Cardiac muscle cell (in vitro differentiated cells and primary cell): ENCODE data around the gene SLC12A9. TPM values are rescaled to one million over a fixed set of nuclear protein-coding genes. Genes with fewer than 3 reads are reported as not detected.
A peak's percentile ranks its signal among the peaks of the same experiment; 100 is the strongest.

Experiments
- DNase-seq, 2 donors: peaks; one replicate each; pipeline versions ENCODE4 v3.0.0 to v3.0.0-alpha.2; 2010 to 2017; ENCODE audit warnings: low read depth in 1 of 2, low spot score in 1 of 2
- H3K27ac ChIP-seq: fragments of 200-600 bp; sonication (generic); 2 replicates; pipeline ENCODE4 v1.5.1; 2016
- H3K27me3 ChIP-seq: fragments of 200-600 bp; sonication (generic); 2 replicates; pipeline ENCODE4 v1.6.0; 2016; ENCODE audit warnings: control low read depth
- H3K36me3 ChIP-seq: fragments of 200-600 bp; sonication (generic); 2 replicates; pipeline ENCODE4 v1.5.1; 2016; ENCODE audit warnings: control low read depth
- H3K4me1 ChIP-seq: fragments of 200-600 bp; sonication (generic); 2 replicates; pipeline ENCODE4 v1.8.1; 2017; ENCODE audit warnings: low read depth, mild to moderate bottlenecking, mixed run types
- H3K4me3 ChIP-seq: fragments of 200-600 bp; sonication (generic); 2 replicates; pipeline ENCODE4 v1.5.1; 2016; ENCODE audit warnings: mild to moderate bottlenecking
- H3K9me3 ChIP-seq: fragments of 200-600 bp; sonication (generic); 2 replicates; pipeline ENCODE4 v1.5.1; 2017; ENCODE audit warnings: low read depth, mild to moderate bottlenecking, control low read depth
- polyA plus RNA-seq: library from polyadenylated mRNA; unstranded; fragments of >200 nt; fragmentation: Nextera tagmentation; extraction: Ambion mirVana; gene quantifications from 2 replicates; pipeline ENCODE4 v1.2.1, GENCODE V29; 2016
- total RNA-seq: library from RNA; depleted of rRNA; stranded (reverse); fragments of >200 nt; gene quantifications from 2 replicates; pipeline ENCODE4 v1.2.3, GENCODE V29; 2016
- TF ChIP-seq, protein P1 (sequence below): IDR thresholded peaks from 2 replicates; pipeline ENCODE4 v1.5.1; 2012; ENCODE audit warnings: low read depth, mild to moderate bottlenecking, low read length

The SLC12A9 gene
- total and polyA plus RNA-seq, 2 experiments from 2014 or later, result 14.6 to 18.3 TPM

GRCh38 chr7:100867040-100867775 is 14.7 kb downstream of the SLC12A9 start, which contains the start of gene TRIP6:
TSS of gene TRIP6 (plus strand) at chr7:100867387. CDS start at chr7:100867498, 111 bp downstream.
- TF ChIP-seq, protein P1, sequence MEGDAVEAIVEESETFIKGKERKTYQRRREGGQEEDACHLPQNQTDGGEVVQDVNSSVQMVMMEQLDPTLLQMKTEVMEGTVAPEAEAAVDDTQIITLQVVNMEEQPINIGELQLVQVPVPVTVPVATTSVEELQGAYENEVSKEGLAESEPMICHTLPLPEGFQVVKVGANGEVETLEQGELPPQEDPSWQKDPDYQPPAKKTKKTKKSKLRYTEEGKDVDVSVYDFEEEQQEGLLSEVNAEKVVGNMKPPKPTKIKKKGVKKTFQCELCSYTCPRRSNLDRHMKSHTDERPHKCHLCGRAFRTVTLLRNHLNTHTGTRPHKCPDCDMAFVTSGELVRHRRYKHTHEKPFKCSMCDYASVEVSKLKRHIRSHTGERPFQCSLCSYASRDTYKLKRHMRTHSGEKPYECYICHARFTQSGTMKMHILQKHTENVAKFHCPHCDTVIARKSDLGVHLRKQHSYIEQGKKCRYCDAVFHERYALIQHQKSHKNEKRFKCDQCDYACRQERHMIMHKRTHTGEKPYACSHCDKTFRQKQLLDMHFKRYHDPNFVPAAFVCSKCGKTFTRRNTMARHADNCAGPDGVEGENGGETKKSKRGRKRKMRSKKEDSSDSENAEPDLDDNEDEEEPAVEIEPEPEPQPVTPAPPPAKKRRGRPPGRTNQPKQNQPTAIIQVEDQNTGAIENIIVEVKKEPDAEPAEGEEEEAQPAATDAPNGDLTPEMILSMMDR, result no peak
- Histone ChIP-seq H3K4me3 (peak within 1 kb of the TSS; percentile 80), H3K27ac (peak within 1 kb of the TSS; percentile 77), H3K9me3 (no peaks in the 10 kb centered on the region), H3K4me1 (peaks cover 7% of the 10 kb centered on the region), H3K27me3 (no peaks in the 10 kb centered on the region), H3K36me3 (peaks cover 4% of the 10 kb centered on the region)
- peak; percentile 78 to 95 for DNase-seq

DNA sequence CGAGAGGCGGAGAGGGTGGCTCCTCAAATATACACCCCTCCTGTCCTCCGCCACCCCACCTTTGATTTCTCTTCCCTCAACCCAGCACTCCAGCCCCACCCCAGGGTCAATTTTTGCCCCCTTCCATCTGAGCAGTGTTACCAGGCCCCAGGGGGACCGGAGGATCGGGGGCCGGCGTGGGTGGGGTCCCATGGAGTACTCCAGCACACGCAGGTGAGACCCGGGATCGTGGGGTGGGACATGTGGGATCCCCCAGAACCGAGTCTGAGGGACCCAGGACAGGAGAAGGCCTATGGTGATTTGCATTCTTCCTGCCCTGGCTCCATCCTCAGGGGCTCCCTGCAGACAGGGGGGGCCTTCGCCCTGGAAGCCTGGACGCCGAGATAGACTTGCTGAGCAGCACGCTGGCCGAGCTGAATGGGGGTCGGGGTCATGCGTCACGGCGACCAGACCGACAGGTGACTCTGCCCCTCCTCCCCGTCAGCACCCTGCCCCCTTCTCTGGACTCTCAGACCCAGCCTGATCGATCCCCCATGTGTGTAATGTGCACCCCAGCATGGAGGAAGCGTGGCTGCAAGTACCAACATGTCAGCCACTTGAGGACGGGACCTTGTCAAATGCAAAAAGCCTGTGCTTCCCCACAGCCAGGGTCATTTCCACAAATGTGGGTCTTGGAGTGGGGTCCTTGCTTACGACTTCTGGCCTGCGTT is 15.4 kb downstream of the SLC12A9 start:
- peak overlapping the region; percentile 80 for H3K4me3 ChIP-seq
- H3K9me3 ChIP-seq, result no peaks in the 10 kb centered on the region
- peaks cover 7% of the 10 kb centered on the region for H3K4me1 ChIP-seq
- TF ChIP-seq, protein P1, result no peak
- peak overlapping the region; percentile 77 for H3K27ac ChIP-seq
- peaks cover 8% of the 10 kb centered on the region for H3K36me3 ChIP-seq
- H3K27me3 ChIP-seq, result no peaks in the 10 kb centered on the region
- no peak for DNase-seq

- H3K4me1 ChIP-seq, result peaks cover 5% of the 10 kb centered on the region
- no peak for DNase-seq
- H3K36me3 ChIP-seq, result peaks cover 18% of the 10 kb centered on the region
Observed at GRCh38 chr7:100873599-100874299, 21.2 kb downstream of the SLC12A9 start.

GRCh38 chr7:100874300-100874576 is 21.7 kb downstream of the SLC12A9 start:
- TF ChIP-seq, protein P1, result no peak
- no peak for DNase-seq

More at GRCh38 chr7:100873599-100874299, 21.2 kb downstream of the SLC12A9 start:
- TF ChIP-seq, protein P1, result no peak
- Histone ChIP-seq H3K9me3 (no peaks in the 10 kb centered on the region), H3K27ac (peak overlapping the region; percentile 91), H3K4me3 (peak overlapping the region; percentile 66), H3K27me3 (no peaks in the 10 kb centered on the region)

GRCh38 chr7:100874577-100875355 is 22.3 kb downstream of the SLC12A9 start, which contains the start of gene SRRT:
TSS of gene SRRT (plus strand) at chr7:100875103. CDS start at chr7:100875591, 488 bp downstream.
- Histone ChIP-seq H3K27ac (peak within 1 kb of the TSS; percentile 91), H3K4me3 (peak within 1 kb of the TSS; percentile 66), H3K4me1 (peaks cover 5% of the 10 kb centered on the region), H3K27me3 (no peaks in the 10 kb centered on the region), H3K9me3 (no peaks in the 10 kb centered on the region), H3K36me3 (peaks cover 22% of the 10 kb centered on the region)
- TF ChIP-seq, protein P1, result no peak
- DNase-seq, result peak; percentile 99 to 100

More at GRCh38 chr7:100874300-100874576, 21.7 kb downstream of the SLC12A9 start:
- peak overlapping the region; percentile 91 for H3K27ac ChIP-seq
- peak overlapping the region; percentile 66 for H3K4me3 ChIP-seq
- peaks cover 5% of the 10 kb centered on the region for H3K4me1 ChIP-seq
- no peaks in the 10 kb centered on the region for H3K9me3 ChIP-seq
- H3K27me3 ChIP-seq, result no peaks in the 10 kb centered on the region
- peaks cover 21% of the 10 kb centered on the region for H3K36me3 ChIP-seq
